HepG2 (cell line): ENCODE measurements around the gene CST11. TPM values are rescaled to one million over a fixed set of nuclear protein-coding genes. Genes with fewer than 3 reads are reported as not detected.

Experiments used
- HDAC2 ChIP-seq: sonication (generic); formaldehyde crosslinking; IDR thresholded peaks from 2 replicates; pipeline ENCODE4 v1.4.0; 2020; ENCODE audit warnings: missing genetic modification reagents
- KAT2B ChIP-seq: fragments of 150-350 bp; IDR thresholded peaks from 2 replicates; pipeline ENCODE4 v1.6.1; 2014; ENCODE audit warnings: low read depth, low read length, borderline replicate concordance
- MTF2 ChIP-seq: sonication (generic); formaldehyde crosslinking; IDR thresholded peaks from 2 replicates; pipeline ENCODE4 v1.5.0; 2020; ENCODE audit warnings: missing genetic modification reagents, borderline replicate concordance
- NFE2 ChIP-seq: sonication (generic); formaldehyde crosslinking; IDR thresholded peaks from 2 replicates; pipeline ENCODE4 v1.4.0; 2020; ENCODE audit warnings: missing genetic modification reagents
- NFE2L2 ChIP-seq: fragments of 150-350 bp; IDR thresholded peaks from 2 replicates; pipeline ENCODE4 v1.6.1; 2014; ENCODE audit warnings: low read length
- PRPF4 ChIP-seq: fragments of 200-400 bp; formaldehyde crosslinking; IDR thresholded peaks from 2 replicates; pipeline ENCODE4 v1.6.1; 2016; ENCODE audit warnings: low read length, low read depth; ENCODE audit not compliant: poor library complexity, severe bottlenecking
- SALL1 ChIP-seq: sonication (generic); formaldehyde crosslinking; IDR thresholded peaks from 2 replicates; pipeline ENCODE4 v1.8.0; 2022; ENCODE audit warnings: mild to moderate bottlenecking, missing genetic modification reagents
- SNAI1 ChIP-seq: sonication (generic); formaldehyde crosslinking; IDR thresholded peaks from 2 replicates; pipeline ENCODE4 v1.5.0; 2020; ENCODE audit warnings: mild to moderate bottlenecking, missing genetic modification reagents, borderline replicate concordance
- ZNF12 ChIP-seq: sonication (generic); formaldehyde crosslinking; IDR thresholded peaks from 2 replicates; pipeline ENCODE4 v1.5.0; 2020; ENCODE audit warnings: missing genetic modification reagents
- ZNF138 ChIP-seq: sonication (generic); formaldehyde crosslinking; IDR thresholded peaks from 2 replicates; pipeline ENCODE4 v1.5.0; 2020; ENCODE audit warnings: mild to moderate bottlenecking, low read depth, missing genetic modification reagents
- ZNF24 ChIP-seq: fragments of 450-650 bp; IDR thresholded peaks from 2 replicates; pipeline ENCODE4 v1.6.1; 2017; ENCODE audit warnings: antibody characterized with exemption, mild to moderate bottlenecking
- ZNF549 ChIP-seq: sonication (generic); formaldehyde crosslinking; IDR thresholded peaks from 2 replicates; pipeline ENCODE4 v1.5.0; 2020; ENCODE audit warnings: missing genetic modification reagents
- ZSCAN12 ChIP-seq: sonication (generic); formaldehyde crosslinking; IDR thresholded peaks from 2 replicates; pipeline ENCODE4 v1.9.0; 2021; ENCODE audit warnings: mild to moderate bottlenecking, missing genetic modification reagents
- ZSCAN9 ChIP-seq: IDR thresholded peaks from 2 replicates; pipeline ENCODE4 v1.6.1; 2016; ENCODE audit warnings: borderline replicate concordance
- polyA plus RNA-seq, 8 experiments: library from polyadenylated mRNA; depleted of rRNA in 3 of 8; stranded (reverse) in 7 of 8; unstranded in 1 of 8; fragments of >200 nt; fragmentation: Illumina TruSeq in 4 of 8; extraction: Trizol in 4 of 8; gene quantifications; 2 replicates each; pipeline versions ENCODE4 v1.2.1 to v1.2.3, GENCODE V29; 2011 to 2016; ENCODE audit warnings: low read depth in 4 of 8, missing spikeins in 1 of 8, mixed read lengths in 1 of 8; ENCODE audit not compliant: insufficient read depth in 1 of 8
- total RNA-seq, 5 experiments: library from RNA; depleted of rRNA; stranded (reverse); fragments of >200 nt; fragmentation: Illumina TruSeq; extraction: Trizol; gene quantifications; 2 replicates each; pipeline ENCODE4 v1.2.3, GENCODE V29; 2016; ENCODE audit warnings: low read depth in 1 of 5
- TF ChIP-seq, protein P1 (sequence below): sonication (generic); formaldehyde crosslinking; IDR thresholded peaks from 2 replicates; pipeline ENCODE4 v1.4.0; 2020; ENCODE audit warnings: missing genetic modification reagents
- TF ChIP-seq, protein P2 (sequence below): sonication (generic); formaldehyde crosslinking; IDR thresholded peaks from 2 replicates; pipeline ENCODE4 v1.8.1; 2023; ENCODE audit warnings: mild to moderate bottlenecking, moderate library complexity, missing genetic modification reagents
- TF ChIP-seq, protein P3 (sequence below): sonication (generic); formaldehyde crosslinking; IDR thresholded peaks from 2 replicates; pipeline ENCODE4 v1.4.0; 2020; ENCODE audit warnings: missing genetic modification reagents
- TF ChIP-seq, protein P4 (sequence below): sonication (generic); formaldehyde crosslinking; IDR thresholded peaks from 2 replicates; pipeline ENCODE4 v1.5.0; 2020; ENCODE audit warnings: mild to moderate bottlenecking, missing genetic modification reagents

CST11 gene
- total and polyA plus RNA-seq, 2 of the 13 experiments (the other 11 are each of a cell fraction or from before 2014, with no cell fraction given) = not detected

- TF ChIP-seq, protein P1, sequence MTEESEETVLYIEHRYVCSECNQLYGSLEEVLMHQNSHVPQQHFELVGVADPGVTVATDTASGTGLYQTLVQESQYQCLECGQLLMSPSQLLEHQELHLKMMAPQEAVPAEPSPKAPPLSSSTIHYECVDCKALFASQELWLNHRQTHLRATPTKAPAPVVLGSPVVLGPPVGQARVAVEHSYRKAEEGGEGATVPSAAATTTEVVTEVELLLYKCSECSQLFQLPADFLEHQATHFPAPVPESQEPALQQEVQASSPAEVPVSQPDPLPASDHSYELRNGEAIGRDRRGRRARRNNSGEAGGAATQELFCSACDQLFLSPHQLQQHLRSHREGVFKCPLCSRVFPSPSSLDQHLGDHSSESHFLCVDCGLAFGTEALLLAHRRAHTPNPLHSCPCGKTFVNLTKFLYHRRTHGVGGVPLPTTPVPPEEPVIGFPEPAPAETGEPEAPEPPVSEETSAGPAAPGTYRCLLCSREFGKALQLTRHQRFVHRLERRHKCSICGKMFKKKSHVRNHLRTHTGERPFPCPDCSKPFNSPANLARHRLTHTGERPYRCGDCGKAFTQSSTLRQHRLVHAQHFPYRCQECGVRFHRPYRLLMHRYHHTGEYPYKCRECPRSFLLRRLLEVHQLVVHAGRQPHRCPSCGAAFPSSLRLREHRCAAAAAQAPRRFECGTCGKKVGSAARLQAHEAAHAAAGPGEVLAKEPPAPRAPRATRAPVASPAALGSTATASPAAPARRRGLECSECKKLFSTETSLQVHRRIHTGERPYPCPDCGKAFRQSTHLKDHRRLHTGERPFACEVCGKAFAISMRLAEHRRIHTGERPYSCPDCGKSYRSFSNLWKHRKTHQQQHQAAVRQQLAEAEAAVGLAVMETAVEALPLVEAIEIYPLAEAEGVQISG (CRISPR knock-in tag) = no peak
- TF ChIP-seq, protein P2, sequence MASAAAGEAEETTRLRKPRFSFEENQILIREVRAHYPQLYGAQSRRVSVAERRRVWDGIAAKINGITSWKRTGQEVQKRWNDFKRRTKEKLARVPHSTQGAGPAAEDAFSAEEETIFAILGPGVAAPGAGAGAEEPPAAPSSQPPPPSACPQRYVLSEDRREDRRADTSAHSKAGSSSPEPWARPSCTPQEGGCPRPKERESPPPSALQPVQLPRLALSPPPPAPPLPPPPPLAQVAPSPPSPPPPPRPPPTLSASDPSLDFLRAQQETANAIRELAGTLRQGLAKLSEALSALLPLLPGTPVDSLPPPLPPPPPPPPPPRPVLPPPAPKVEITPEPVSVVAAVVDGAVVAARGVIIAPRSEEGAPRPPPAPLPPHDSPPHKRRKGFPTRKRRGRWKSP (CRISPR knock-in tag) = no peak
- no peak for TF ChIP-seq MTF2
- no peak for TF ChIP-seq KAT2B
- TF ChIP-seq, protein P3, sequence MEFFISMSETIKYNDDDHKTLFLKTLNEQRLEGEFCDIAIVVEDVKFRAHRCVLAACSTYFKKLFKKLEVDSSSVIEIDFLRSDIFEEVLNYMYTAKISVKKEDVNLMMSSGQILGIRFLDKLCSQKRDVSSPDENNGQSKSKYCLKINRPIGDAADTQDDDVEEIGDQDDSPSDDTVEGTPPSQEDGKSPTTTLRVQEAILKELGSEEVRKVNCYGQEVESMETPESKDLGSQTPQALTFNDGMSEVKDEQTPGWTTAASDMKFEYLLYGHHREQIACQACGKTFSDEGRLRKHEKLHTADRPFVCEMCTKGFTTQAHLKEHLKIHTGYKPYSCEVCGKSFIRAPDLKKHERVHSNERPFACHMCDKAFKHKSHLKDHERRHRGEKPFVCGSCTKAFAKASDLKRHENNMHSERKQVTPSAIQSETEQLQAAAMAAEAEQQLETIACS (CRISPR knock-in tag) = no peak
- 0 out of 2 replicates have a peak, but pooled peaks have one; percentile 12 for TF ChIP-seq ZSCAN9
- TF ChIP-seq ZNF138 (CRISPR knock-in tag) = no peak
- TF ChIP-seq ZNF12 (CRISPR knock-in tag) = no peak
- TF ChIP-seq SNAI1 (CRISPR knock-in tag) = no peak
- no peak for TF ChIP-seq PRPF4
- TF ChIP-seq, protein P4, sequence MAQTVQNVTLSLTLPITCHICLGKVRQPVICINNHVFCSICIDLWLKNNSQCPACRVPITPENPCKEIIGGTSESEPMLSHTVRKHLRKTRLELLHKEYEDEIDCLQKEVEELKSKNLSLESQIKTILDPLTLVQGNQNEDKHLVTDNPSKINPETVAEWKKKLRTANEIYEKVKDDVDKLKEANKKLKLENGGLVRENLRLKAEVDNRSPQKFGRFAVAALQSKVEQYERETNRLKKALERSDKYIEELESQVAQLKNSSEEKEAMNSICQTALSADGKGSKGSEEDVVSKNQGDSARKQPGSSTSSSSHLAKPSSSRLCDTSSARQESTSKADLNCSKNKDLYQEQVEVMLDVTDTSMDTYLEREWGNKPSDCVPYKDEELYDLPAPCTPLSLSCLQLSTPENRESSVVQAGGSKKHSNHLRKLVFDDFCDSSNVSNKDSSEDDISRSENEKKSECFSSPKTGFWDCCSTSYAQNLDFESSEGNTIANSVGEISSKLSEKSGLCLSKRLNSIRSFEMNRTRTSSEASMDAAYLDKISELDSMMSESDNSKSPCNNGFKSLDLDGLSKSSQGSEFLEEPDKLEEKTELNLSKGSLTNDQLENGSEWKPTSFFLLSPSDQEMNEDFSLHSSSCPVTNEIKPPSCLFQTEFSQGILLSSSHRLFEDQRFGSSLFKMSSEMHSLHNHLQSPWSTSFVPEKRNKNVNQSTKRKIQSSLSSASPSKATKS (CRISPR knock-in tag) = no peak
- peak; percentile 49; the same call in 1 of the 2 replicates for TF ChIP-seq SALL1 (CRISPR knock-in tag)
- TF ChIP-seq NFE2L2 = peak; percentile 76
- no peak for TF ChIP-seq ZNF24
- TF ChIP-seq ZSCAN12 (CRISPR knock-in tag) = no peak
- no peak for TF ChIP-seq ZNF549 (CRISPR knock-in tag)
- TF ChIP-seq NFE2 = peak; percentile 68; the same call in 1 of the 2 replicates
- TF ChIP-seq HDAC2 = no peak; the same call in 1 of the 2 replicates
Measured at GRCh38 chr20:23419995-23420901, 32.4 kb downstream of the CST11 start (continued).
